PC-3 (cell line): ENCODE data around the gene TOP3A. TPM values are rescaled to one million over a fixed set of nuclear protein-coding genes. Genes with fewer than 3 reads are reported as not detected.

Experiments used
- ATAC-seq: fragments of 200-7000 bp; cut with Tn5 transposase; 2 replicates; pipeline ENCODE4 v1.9.1; 2020; ENCODE audit warnings: mild to moderate bottlenecking, moderate library complexity
- BruUV-seq: library from RNA; stranded (reverse); fragments of 400-500 nt; replicated peaks from 2 replicates; lab custom pipeline; 2021; lab: Mats Ljungman, UMichigan
- CTCF ChIA-PET: fragments of 300-600 bp; sonication (Branson Sonifier 250); formaldehyde crosslinking; loops from one replicate; lab custom pipeline; 2022; ENCODE audit warnings: antibody characterized with exemption; lab: Charles Lee
- POLR2A ChIA-PET: fragments of 300-600 bp; sonication (Branson Sonifier 250); formaldehyde crosslinking; loops from one replicate; lab custom pipeline; 2022; ENCODE audit warnings: antibody characterized with exemption; ENCODE audit not compliant: unreplicated experiment; lab: Charles Lee
- DNase-seq: peaks from one replicate; pipeline ENCODE4 v3.0.0-alpha.2; 2015
- H2AFZ ChIP-seq: fragments of 300-600 bp; sonication (generic); 2 replicates; pipeline ENCODE4 v1.6.0; 2016; ENCODE audit warnings: antibody characterized with exemption, low read length
- H3F3A ChIP-seq: fragments of 300-600 bp; sonication (generic); one replicate; pipeline ENCODE4 v1.6.0; 2017; ENCODE audit warnings: antibody characterized with exemption, low read length, control low read depth, mild to moderate bottlenecking; ENCODE audit not compliant: unreplicated experiment
- H3K27ac ChIP-seq: fragments of 300-600 bp; sonication (generic); 2 replicates; pipeline ENCODE4 v1.5.1; 2016; ENCODE audit warnings: mild to moderate bottlenecking, low read length
- H3K27me3 ChIP-seq: fragments of 300-600 bp; sonication (generic); 2 replicates; pipeline ENCODE4 v1.6.1; 2016; ENCODE audit warnings: low read length, mixed read lengths
- H3K36me3 ChIP-seq: fragments of 300-600 bp; sonication (generic); 2 replicates; pipeline ENCODE4 v1.6.1; 2016; ENCODE audit warnings: low read depth, mixed run types, low read length, mixed read lengths
- H3K4me1 ChIP-seq: fragments of 300-600 bp; sonication (generic); 2 replicates; pipeline ENCODE4 v1.5.1; 2016; ENCODE audit warnings: low read length; ENCODE audit not compliant: insufficient read depth
- H3K4me2 ChIP-seq: fragments of 300-600 bp; sonication (generic); 2 replicates; pipeline ENCODE4 v1.6.0; 2016; ENCODE audit warnings: low read length
- H3K4me3 ChIP-seq: fragments of 300-600 bp; sonication (generic); 2 replicates; pipeline ENCODE4 v1.5.1; 2016; ENCODE audit warnings: mild to moderate bottlenecking, low read length, mixed read lengths
- H3K79me2 ChIP-seq: fragments of 300-600 bp; sonication (generic); 2 replicates; pipeline ENCODE4 v1.6.1; 2017; ENCODE audit warnings: low read length, mixed read lengths
- H3K9ac ChIP-seq: fragments of 300-600 bp; sonication (generic); 2 replicates; pipeline ENCODE4 v1.6.0; 2016; ENCODE audit warnings: mild to moderate bottlenecking, low read length
- H3K9me2 ChIP-seq: fragments of 300-600 bp; sonication (generic); replicated peaks from 2 replicates; pipeline ENCODE4 v1.6.1; 2016; ENCODE audit warnings: mixed run types, low read length, mixed read lengths
- H3K9me3 ChIP-seq: fragments of 300-600 bp; sonication (generic); 2 replicates; pipeline ENCODE4 v1.6.1; 2016; ENCODE audit warnings: low read length, mixed read lengths
- H4K20me1 ChIP-seq: fragments of 300-600 bp; sonication (generic); 2 replicates; pipeline ENCODE4 v1.6.1; 2016; ENCODE audit warnings: low read length, mixed read lengths
- CTCF ChIP-seq: fragments of 300-600 bp; sonication (generic); conservative IDR thresholded peaks from 2 replicates; pipeline ENCODE4 v1.5.1; 2017; ENCODE audit warnings: antibody characterized with exemption, low read depth, mild to moderate bottlenecking, low read length
- EZH2 ChIP-seq: fragments of 300-600 bp; sonication (generic); IDR thresholded peaks from one replicate; pipeline ENCODE4 v1.6.1; 2017; ENCODE audit warnings: antibody characterized with exemption, mild to moderate bottlenecking, low read length; ENCODE audit not compliant: unreplicated experiment
- EZH2phosphoT487 ChIP-seq: fragments of 300-600 bp; sonication (generic); IDR thresholded peaks from 2 replicates; pipeline ENCODE4 v1.6.1; 2018; ENCODE audit warnings: mild to moderate bottlenecking, antibody characterized with exemption, low read length, borderline replicate concordance
- intact Hi-C: fragments of 100-400 bp; cut with micrococcal nuclease; formaldehyde crosslinking; loops from 2 replicates; pipeline ENCODE4 v1.9.0; 2023
- total RNA-seq: library from RNA; depleted of rRNA; stranded (reverse); fragments of >200 nt; gene quantifications from 2 replicates; pipeline ENCODE4 v1.2.3, GENCODE V29; 2014

Gene TOP3A
- total RNA-seq, 1 experiment from 2014 or later, result 46.8 TPM

- no TSS peak for BruUV-seq
- TF ChIP-seq EZH2 (no peak), EZH2phosphoT487 (no peak), CTCF (no peak)
- CTCF ChIA-PET, result no interaction called here
- Histone ChIP-seq H3K9ac (no peak overlapping the region), H3K9me3 (no peaks in the 10 kb centered on the region), H3K4me3 (no peak overlapping the region), H2AFZ (no peak overlapping the region), H3K79me2 (no peaks in the 10 kb centered on the region), H3K27ac (no peak overlapping the region), H3K4me2 (no peak overlapping the region), H3K36me3 (peaks cover 27% of the 10 kb centered on the region), H4K20me1 (no peaks in the 10 kb centered on the region), H3F3A (no peaks in the 10 kb centered on the region), H3K9me2 (no peaks in the 10 kb centered on the region), H3K4me1 (no peaks in the 10 kb centered on the region), H3K27me3 (no peaks in the 10 kb centered on the region)
- ATAC-seq (no peak), DNase-seq (no peak)
- POLR2A ChIA-PET, result no interaction called here
- intact Hi-C loops, result no loop called here
Observed at GRCh38 chr17:18332909-18333489, 18.2 kb upstream of the TOP3A start.

- no peaks in the 10 kb centered on the region for H3K9me2 ChIP-seq
- H3K36me3 ChIP-seq, result peaks cover 31% of the 10 kb centered on the region
- no peaks in the 10 kb centered on the region for H3K27me3 ChIP-seq
- no TSS peak for BruUV-seq
- TF ChIP-seq EZH2phosphoT487 (no peak), EZH2 (no peak), CTCF (no peak)
- intact Hi-C loops, result no loop called here
- H3F3A ChIP-seq, result no peaks in the 10 kb centered on the region
- no peaks in the 10 kb centered on the region for H3K9me3 ChIP-seq
- no peak overlapping the region for H2AFZ ChIP-seq
- H3K4me3 ChIP-seq, result no peak overlapping the region
- ATAC-seq (no peak), DNase-seq (no peak)
- no peak overlapping the region for H3K9ac ChIP-seq
- no peaks in the 10 kb centered on the region for H3K79me2 ChIP-seq
- no peaks in the 10 kb centered on the region for H4K20me1 ChIP-seq
- ChIA-PET CTCF (no interaction called here), POLR2A (no interaction called here)
- no peak overlapping the region for H3K27ac ChIP-seq
- no peak overlapping the region for H3K4me2 ChIP-seq
- no peaks in the 10 kb centered on the region for H3K4me1 ChIP-seq
Observed at GRCh38 chr17:18331879-18332278, 17.1 kb upstream of the TOP3A start.

- no peaks in the 10 kb centered on the region for H3K27me3 ChIP-seq
- no peaks in the 10 kb centered on the region for H3K4me1 ChIP-seq
- H3K36me3 ChIP-seq, result peaks cover 29% of the 10 kb centered on the region
- TF ChIP-seq CTCF (no peak), EZH2 (no peak), EZH2phosphoT487 (no peak)
- no peak for DNase-seq
- CTCF ChIA-PET, result no interaction called here
- POLR2A ChIA-PET, result no interaction called here
- intact Hi-C loops, result no loop called here
- no peak overlapping the region for H2AFZ ChIP-seq
- H3K9ac ChIP-seq, result no peak overlapping the region
- no peaks in the 10 kb centered on the region for H4K20me1 ChIP-seq
- H3K4me3 ChIP-seq, result no peak overlapping the region
- no peak overlapping the region for H3K27ac ChIP-seq
- no peaks in the 10 kb centered on the region for H3K79me2 ChIP-seq
- no peaks in the 10 kb centered on the region for H3K9me3 ChIP-seq
- H3F3A ChIP-seq, result no peaks in the 10 kb centered on the region
- no TSS peak for BruUV-seq
- H3K9me2 ChIP-seq, result no peaks in the 10 kb centered on the region
- ATAC-seq, result no peak
- H3K4me2 ChIP-seq, result no peak overlapping the region
Observed at GRCh38 chr17:18328643-18329204, 13.9 kb upstream of the TOP3A start.
